ENCODE measurements around the gene APOL3. TPM values are rescaled to one million over a fixed set of nuclear protein-coding genes. Genes with fewer than 3 reads are reported as not detected.

APOL3 gene
- total RNA-seq, 3 donors from 2014 or later (not counting 1 experiment from before 2014, with no cell fraction given) = 105 to 166 (median 111) TPM

- no peaks in the 10 kb centered on the region for H3K9me3 ChIP-seq (ENCODE audit: control insufficient read depth, insufficient read depth, low read length)
- no peak for TF ChIP-seq CTCF (IDR thresholded peaks at IDR 0.05)
- no peak overlapping the region for H3K4me3 Mint-ChIP-seq
- H3K9me3 Mint-ChIP-seq = no peaks in the 10 kb centered on the region
- no peak for ATAC-seq
- no peak overlapping the region for H3K27ac ChIP-seq (ENCODE audit: low read length)
- peaks cover 0 to 3% of the 10 kb centered on the region in 2 donors for H3K4me1 Mint-ChIP-seq
- no peaks in the 10 kb centered on the region for H3K27me3 ChIP-seq (ENCODE audit: control insufficient read depth, insufficient read depth, low read length)
- H3K27ac Mint-ChIP-seq = no peak overlapping the region
- peaks cover 4% of the 10 kb centered on the region for H3K4me1 ChIP-seq (ENCODE audit: control insufficient read depth, insufficient read depth, low read length)
- H3K36me3 ChIP-seq (ENCODE audit: control insufficient read depth, insufficient read depth, low read length) = no peaks in the 10 kb centered on the region
- 92% methylated on average over 10 of the region's 10 CpGs for WGBS (ENCODE audit: insufficient coverage)
- H3K36me3 Mint-ChIP-seq = no peaks in the 10 kb centered on the region
- H3K4me3 ChIP-seq (ENCODE audit: low read length) = no peak overlapping the region
- intact Hi-C loops (cut with micrococcal nuclease) = no loop called here
- peaks cover 0 to 3% of the 10 kb centered on the region in 2 donors for H3K27me3 Mint-ChIP-seq (ENCODE audit: low read depth in 2 of 2)
- no peak for DNase-seq
Observed at GRCh38 chr22:36131907-36132306, 28.6 kb downstream of the APOL3 start.

GRCh38 chr22:36129486-36130388 is 30.8 kb downstream of the APOL3 start:
- DNase-seq = no peak
- Mint-ChIP-seq H3K9me3 (no peaks in the 10 kb centered on the region), H3K4me1 (no peaks in the 10 kb centered on the region), H3K27me3 (ENCODE audit: low read depth in 2 of 2) (peaks cover 0 to 6% of the 10 kb centered on the region in 2 donors), H3K27ac (no peak overlapping the region), H3K36me3 (no peaks in the 10 kb centered on the region), H3K4me3 (no peak overlapping the region)
- no peaks in the 10 kb centered on the region for H3K36me3 ChIP-seq (ENCODE audit: control insufficient read depth, insufficient read depth, low read length)
- H3K9me3 ChIP-seq (ENCODE audit: control insufficient read depth, insufficient read depth, low read length) = no peaks in the 10 kb centered on the region
- intact Hi-C loops (cut with micrococcal nuclease) = no loop called here
- H3K27ac ChIP-seq (ENCODE audit: low read length) = no peak overlapping the region
- no peak overlapping the region for H3K4me3 ChIP-seq (ENCODE audit: low read length)
- no peak for TF ChIP-seq CTCF (IDR thresholded peaks at IDR 0.05)
- no peaks in the 10 kb centered on the region for H3K27me3 ChIP-seq (ENCODE audit: control insufficient read depth, insufficient read depth, low read length)
- ATAC-seq = no peak
- peaks cover 4% of the 10 kb centered on the region for H3K4me1 ChIP-seq (ENCODE audit: control insufficient read depth, insufficient read depth, low read length)
- 91% methylated on average over 13 of the region's 14 CpGs for WGBS (ENCODE audit: insufficient coverage)

GRCh38 chr22:36129071-36129470 is 31.5 kb downstream of the APOL3 start:
- no peaks in the 10 kb centered on the region for H3K36me3 Mint-ChIP-seq
- no peak for TF ChIP-seq CTCF (IDR thresholded peaks at IDR 0.05)
- H3K4me3 ChIP-seq (ENCODE audit: low read length) = no peak overlapping the region
- H3K27me3 Mint-ChIP-seq (ENCODE audit: low read depth in 2 of 2) = peaks cover 0 to 6% of the 10 kb centered on the region in 2 donors
- H3K4me1 ChIP-seq (ENCODE audit: control insufficient read depth, insufficient read depth, low read length) = peaks cover 7% of the 10 kb centered on the region
- H3K27me3 ChIP-seq (ENCODE audit: control insufficient read depth, insufficient read depth, low read length) = no peaks in the 10 kb centered on the region
- no peak overlapping the region for H3K4me3 Mint-ChIP-seq
- 90% methylated on average over 7 of the region's 9 CpGs for WGBS (ENCODE audit: insufficient coverage)
- DNase-seq = no peak
- no peak overlapping the region for H3K27ac Mint-ChIP-seq
- no peaks in the 10 kb centered on the region for H3K36me3 ChIP-seq (ENCODE audit: control insufficient read depth, insufficient read depth, low read length)
- H3K9me3 Mint-ChIP-seq = no peaks in the 10 kb centered on the region
- intact Hi-C loops (cut with micrococcal nuclease) = no loop called here
- no peaks in the 10 kb centered on the region for H3K9me3 ChIP-seq (ENCODE audit: control insufficient read depth, insufficient read depth, low read length)
- no peak for ATAC-seq
- H3K27ac ChIP-seq (ENCODE audit: low read length) = no peak overlapping the region
- peaks cover under 1 to 3% of the 10 kb centered on the region in 2 donors for H3K4me1 Mint-ChIP-seq
